HL-60 (cell line): ENCODE measurements around the gene ESYT2.

Experiments
- DNase-seq, 2 experiments: peaks; one replicate each; pipeline ENCODE4 v3.0.0-alpha.2; 2010 to 2020; ENCODE audit warnings: low read depth in 1 of 2, low spot score in 1 of 2
- H3K27ac ChIP-seq: fragments of 250-450 bp; sonication (Bioruptor Pico); replicated peaks from 2 replicates; pipeline ENCODE4 v1.5.1; 2020; ENCODE audit warnings: mild to moderate bottlenecking, moderate library complexity
- H3K27me3 ChIP-seq: fragments of 250-450 bp; sonication (Bioruptor Pico); 2 replicates; pipeline ENCODE4 v1.5.1; 2021; ENCODE audit warnings: mild to moderate bottlenecking, moderate library complexity; ENCODE audit not compliant: insufficient read depth, poor library complexity, severe bottlenecking
- H3K4me3 ChIP-seq: replicated peaks from 2 replicates; pipeline ENCODE4 v1.5.1; 2011; ENCODE audit warnings: mild to moderate bottlenecking, control low read depth, low read length; ENCODE audit not compliant: insufficient read depth
- CTCF ChIP-seq: IDR thresholded peaks from one replicate; pipeline ENCODE4 v1.5.1; 2011; ENCODE audit warnings: low read length, control low read depth, inconsistent platforms; ENCODE audit not compliant: insufficient read depth
- GABPA ChIP-seq: IDR thresholded peaks from 2 replicates; pipeline ENCODE4 v1.6.1; 2012; ENCODE audit warnings: low read depth
- POLR2AphosphoS5 ChIP-seq: IDR thresholded peaks from 2 replicates; pipeline ENCODE4 v1.6.1; 2012; ENCODE audit warnings: low read depth
- REST ChIP-seq: IDR thresholded peaks from 2 replicates; pipeline ENCODE4 v1.6.1; 2012; ENCODE audit warnings: low read depth; ENCODE audit not compliant: insufficient replicate concordance
- SPI1 ChIP-seq: IDR thresholded peaks from 2 replicates; pipeline ENCODE4 v1.6.1; 2012; ENCODE audit warnings: low read depth, mild to moderate bottlenecking, borderline replicate concordance

ESYT2 gene

GRCh38 chr7:158776474-158776873, 52.8 kb downstream of the ESYT2 start:
- no peak for TF ChIP-seq CTCF
- no peak for TF ChIP-seq REST
- TF ChIP-seq SPI1 = no peak
- no peak for TF ChIP-seq POLR2AphosphoS5
- no peak for TF ChIP-seq GABPA
- H3K27me3 ChIP-seq = no peaks in the 10 kb centered on the region
- no peak for DNase-seq

GRCh38 chr7:158774952-158775351, 54.4 kb downstream of the ESYT2 start:
- no peak for DNase-seq
- no peaks in the 10 kb centered on the region for H3K27me3 ChIP-seq
- H3K4me3 ChIP-seq = no peak overlapping the region
- H3K27ac ChIP-seq = no peak overlapping the region
- no peak for TF ChIP-seq POLR2AphosphoS5
- TF ChIP-seq SPI1 = no peak
- TF ChIP-seq CTCF = no peak

More at GRCh38 chr7:158776474-158776873, 52.8 kb downstream of the ESYT2 start:
- Histone ChIP-seq H3K27ac (no peak overlapping the region), H3K4me3 (no peak overlapping the region)

GRCh38 chr7:158772916-158773315, 56.4 kb downstream of the ESYT2 start:
- Histone ChIP-seq H3K27me3 (no peaks in the 10 kb centered on the region), H3K27ac (no peak overlapping the region), H3K4me3 (no peak overlapping the region)
- no peak for TF ChIP-seq GABPA
- no peak for TF ChIP-seq REST
- TF ChIP-seq POLR2AphosphoS5 = no peak
- TF ChIP-seq SPI1 = no peak
- TF ChIP-seq CTCF = no peak
- no peak for DNase-seq

- TF ChIP-seq GABPA (no peak), REST (no peak), SPI1 (no peak), POLR2AphosphoS5 (no peak), CTCF (no peak)
- no peak for DNase-seq
- Histone ChIP-seq H3K4me3 (no peak overlapping the region), H3K27me3 (no peaks in the 10 kb centered on the region), H3K27ac (no peak overlapping the region)
These were observed 58.0 kb downstream of the ESYT2 start for GRCh38 chr7:158771213-158771834.
